ENCODE data around the gene CCDC178.

DNA sequence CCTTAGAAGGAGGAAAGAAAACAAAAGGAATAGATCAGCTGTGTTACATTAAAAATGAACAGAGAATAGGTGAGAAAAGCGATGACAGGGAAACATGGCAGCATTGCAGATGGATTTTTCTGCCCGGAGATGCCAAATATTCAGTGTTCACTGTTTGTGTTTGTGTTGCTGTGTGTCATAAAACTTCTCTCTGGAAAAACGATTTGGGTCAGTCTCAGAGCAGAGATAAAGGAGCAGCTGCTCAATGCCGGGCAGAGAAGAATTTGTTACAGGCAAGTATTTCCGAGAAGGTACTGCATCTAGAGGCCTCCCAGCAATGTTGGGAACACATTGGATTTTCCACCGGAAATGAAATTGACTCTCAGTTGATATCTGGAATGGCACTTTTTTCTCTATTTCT lies 511.3 kb downstream of the CCDC178 start:
- TF ChIP-seq RCOR1 (IDR thresholded peaks at IDR 0.05; ENCODE audit: insufficient replicate concordance, low read length) (no peak), CTCF (conservative IDR thresholded peaks at IDR 0.05; ENCODE audit: low read depth, low read length) (no peak), POLR2A (IDR thresholded peaks at IDR 0.05; ENCODE audit: low read depth, low read length) (no peak), MXI1 (IDR thresholded peaks at IDR 0.05; ENCODE audit: borderline replicate concordance, low read depth, low read length) (no peak), BHLHE40 (IDR thresholded peaks at IDR 0.05; ENCODE audit: low read depth, low read length) (no peak), ELK1 (IDR thresholded peaks at IDR 0.05; ENCODE audit: borderline replicate concordance, low read depth, low read length) (no peak), RAD21 (IDR thresholded peaks at IDR 0.05; ENCODE audit: low read length) (no peak), SMC3 (IDR thresholded peaks at IDR 0.05; ENCODE audit: low read depth, low read length) (no peak), CEBPB (IDR thresholded peaks at IDR 0.05; ENCODE audit: low read depth, low read length) (no peak), CHD1 (IDR thresholded peaks at IDR 0.05; ENCODE audit: low read depth, low read length) (no peak)
- TF ChIP-seq, protein P1, sequence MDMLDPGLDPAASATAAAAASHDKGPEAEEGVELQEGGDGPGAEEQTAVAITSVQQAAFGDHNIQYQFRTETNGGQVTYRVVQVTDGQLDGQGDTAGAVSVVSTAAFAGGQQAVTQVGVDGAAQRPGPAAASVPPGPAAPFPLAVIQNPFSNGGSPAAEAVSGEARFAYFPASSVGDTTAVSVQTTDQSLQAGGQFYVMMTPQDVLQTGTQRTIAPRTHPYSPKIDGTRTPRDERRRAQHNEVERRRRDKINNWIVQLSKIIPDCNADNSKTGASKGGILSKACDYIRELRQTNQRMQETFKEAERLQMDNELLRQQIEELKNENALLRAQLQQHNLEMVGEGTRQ (IDR thresholded peaks at IDR 0.05; ENCODE audit: low read depth, low read length), result no peak
